Tibial nerve (tissue), 4 donors: ENCODE measurements around the gene TJAP1.

Source experiments
- EP300 ChIP-seq, 2 donors: sonication (generic); formaldehyde crosslinking; IDR thresholded peaks; one replicate each; pipeline ENCODE4 v1.6.1; 2017; ENCODE audit warnings: antibody characterized with exemption in 2 of 2, mild to moderate bottlenecking in 1 of 2
- POLR2A ChIP-seq, 2 donors: fragments of 450-650 bp; IDR thresholded peaks; one replicate each; pipeline ENCODE4 v1.6.1; 2017; ENCODE audit warnings: antibody characterized with exemption in 2 of 2, mild to moderate bottlenecking in 2 of 2, moderate library complexity in 2 of 2
- TF ChIP-seq, protein P1 (sequence below), 5 experiments: fragments of 200-600 bp in 3 of 5; fragments of 450-650 bp in 2 of 5; sonication (generic) in 3 of 5; IDR thresholded peaks; one replicate each; pipeline ENCODE4 v1.5.1; 2016 to 2019; ENCODE audit warnings: antibody characterized with exemption in 5 of 5, mild to moderate bottlenecking in 3 of 5, moderate library complexity in 2 of 5

DNA sequence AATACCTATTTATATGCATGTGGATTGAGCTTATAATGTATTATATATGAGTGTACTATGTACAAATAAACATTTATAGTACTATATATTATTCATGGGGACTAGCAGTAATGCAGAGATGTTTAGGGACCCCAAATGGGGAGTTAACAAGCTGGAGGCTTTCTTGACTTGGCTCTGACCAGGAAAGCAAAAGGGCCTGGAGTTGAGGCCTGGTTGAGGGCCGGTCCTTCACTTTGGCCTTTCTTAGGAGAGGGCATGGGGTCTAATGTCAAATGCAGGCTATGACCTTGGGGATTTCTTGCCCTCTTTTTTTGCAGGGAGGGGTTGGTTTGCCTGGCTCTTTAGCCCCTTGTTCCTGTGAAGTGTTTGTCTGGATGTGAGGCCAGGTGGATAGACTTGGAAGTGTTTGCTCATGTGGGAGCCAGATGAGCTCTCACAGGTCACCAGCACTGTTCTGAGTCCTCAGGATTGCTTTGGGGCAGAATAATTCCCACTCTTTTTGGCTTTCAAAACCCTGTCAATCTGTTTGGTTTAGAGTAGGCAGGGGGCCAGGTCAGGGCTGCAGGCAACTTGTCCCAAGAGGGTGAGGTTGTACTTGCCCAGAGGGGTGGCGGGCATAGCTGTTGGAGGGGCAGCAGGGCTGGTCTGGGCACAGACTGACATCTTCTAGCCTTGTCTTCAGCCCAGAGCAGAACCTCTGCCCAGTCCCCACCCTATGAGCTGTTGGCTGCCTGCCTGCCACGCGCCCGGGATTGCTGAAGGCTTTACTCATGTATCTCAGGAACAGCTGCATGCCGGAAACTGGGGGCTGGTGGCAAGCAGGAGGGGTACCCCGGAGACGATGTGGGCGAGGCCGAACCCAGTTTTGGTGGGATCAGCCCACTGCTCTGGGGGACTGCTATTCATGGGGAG, 14.6 kb downstream of the TJAP1 start:
- TF ChIP-seq, protein P1, sequence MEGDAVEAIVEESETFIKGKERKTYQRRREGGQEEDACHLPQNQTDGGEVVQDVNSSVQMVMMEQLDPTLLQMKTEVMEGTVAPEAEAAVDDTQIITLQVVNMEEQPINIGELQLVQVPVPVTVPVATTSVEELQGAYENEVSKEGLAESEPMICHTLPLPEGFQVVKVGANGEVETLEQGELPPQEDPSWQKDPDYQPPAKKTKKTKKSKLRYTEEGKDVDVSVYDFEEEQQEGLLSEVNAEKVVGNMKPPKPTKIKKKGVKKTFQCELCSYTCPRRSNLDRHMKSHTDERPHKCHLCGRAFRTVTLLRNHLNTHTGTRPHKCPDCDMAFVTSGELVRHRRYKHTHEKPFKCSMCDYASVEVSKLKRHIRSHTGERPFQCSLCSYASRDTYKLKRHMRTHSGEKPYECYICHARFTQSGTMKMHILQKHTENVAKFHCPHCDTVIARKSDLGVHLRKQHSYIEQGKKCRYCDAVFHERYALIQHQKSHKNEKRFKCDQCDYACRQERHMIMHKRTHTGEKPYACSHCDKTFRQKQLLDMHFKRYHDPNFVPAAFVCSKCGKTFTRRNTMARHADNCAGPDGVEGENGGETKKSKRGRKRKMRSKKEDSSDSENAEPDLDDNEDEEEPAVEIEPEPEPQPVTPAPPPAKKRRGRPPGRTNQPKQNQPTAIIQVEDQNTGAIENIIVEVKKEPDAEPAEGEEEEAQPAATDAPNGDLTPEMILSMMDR (IDR thresholded peaks at IDR 0.05), result no peak
- TF ChIP-seq EP300 (IDR thresholded peaks at IDR 0.05), result peak in 1 of 2 donors; percentile 53
- TF ChIP-seq POLR2A (IDR thresholded peaks at IDR 0.05), result no peak
